OCI-LY1 (cell line): ENCODE results near the gene NUDT9.

Experiments used
- EZH2 ChIP-seq: fragments of 200-600 bp; sonication (generic), shearing (Covaris generic); IDR thresholded peaks from 2 replicates; pipeline ENCODE4 v1.8.0; 2017; ENCODE audit warnings: borderline replicate concordance, mixed run types, mild to moderate bottlenecking, antibody characterized with exemption, low read length, moderate library complexity, mixed read lengths
- TF ChIP-seq, protein P1 (sequence below): fragments of 200-600 bp; sonication (generic), shearing (Covaris generic); IDR thresholded peaks from 2 replicates; pipeline ENCODE4 v1.5.1; 2017; ENCODE audit warnings: mild to moderate bottlenecking, antibody characterized with exemption, low read length, moderate library complexity, mixed read lengths

DNA sequence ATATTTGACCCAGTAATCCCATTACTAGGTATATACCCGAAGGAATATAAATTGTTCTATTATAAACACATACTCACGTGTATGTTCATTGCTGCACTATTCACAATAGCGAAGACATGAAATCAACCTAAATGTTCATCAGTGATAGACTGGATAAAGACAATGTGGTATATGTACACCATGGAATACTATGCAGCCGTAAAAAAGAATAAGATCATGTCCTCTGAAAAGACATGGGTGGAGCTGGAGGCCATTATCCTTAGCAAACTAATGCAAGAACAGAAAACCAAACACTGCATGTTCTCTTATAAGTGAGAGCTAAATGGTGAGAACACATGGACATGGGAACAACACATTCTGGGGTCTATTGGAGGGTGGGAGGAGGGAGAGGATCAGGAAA is 36.5 kb downstream of the NUDT9 start:
- no peak for TF ChIP-seq EZH2
- TF ChIP-seq, protein P1, sequence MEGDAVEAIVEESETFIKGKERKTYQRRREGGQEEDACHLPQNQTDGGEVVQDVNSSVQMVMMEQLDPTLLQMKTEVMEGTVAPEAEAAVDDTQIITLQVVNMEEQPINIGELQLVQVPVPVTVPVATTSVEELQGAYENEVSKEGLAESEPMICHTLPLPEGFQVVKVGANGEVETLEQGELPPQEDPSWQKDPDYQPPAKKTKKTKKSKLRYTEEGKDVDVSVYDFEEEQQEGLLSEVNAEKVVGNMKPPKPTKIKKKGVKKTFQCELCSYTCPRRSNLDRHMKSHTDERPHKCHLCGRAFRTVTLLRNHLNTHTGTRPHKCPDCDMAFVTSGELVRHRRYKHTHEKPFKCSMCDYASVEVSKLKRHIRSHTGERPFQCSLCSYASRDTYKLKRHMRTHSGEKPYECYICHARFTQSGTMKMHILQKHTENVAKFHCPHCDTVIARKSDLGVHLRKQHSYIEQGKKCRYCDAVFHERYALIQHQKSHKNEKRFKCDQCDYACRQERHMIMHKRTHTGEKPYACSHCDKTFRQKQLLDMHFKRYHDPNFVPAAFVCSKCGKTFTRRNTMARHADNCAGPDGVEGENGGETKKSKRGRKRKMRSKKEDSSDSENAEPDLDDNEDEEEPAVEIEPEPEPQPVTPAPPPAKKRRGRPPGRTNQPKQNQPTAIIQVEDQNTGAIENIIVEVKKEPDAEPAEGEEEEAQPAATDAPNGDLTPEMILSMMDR = no peak
